CMK (cell line): Measurements from ENCODE around the gene TUBA4B.

Source experiments
- DNase-seq: peaks from one replicate; pipeline ENCODE4 v3.0.0-alpha.2; 2010; ENCODE audit warnings: low read depth

The TUBA4B gene

GRCh38 chr2:219252900-219253752 lies at the start of gene TUBA4B:
TUBA4B (plus strand) TSS chr2:219253243; CDS start chr2:219253408, 165 bp downstream.
- no peak for DNase-seq

DNA sequence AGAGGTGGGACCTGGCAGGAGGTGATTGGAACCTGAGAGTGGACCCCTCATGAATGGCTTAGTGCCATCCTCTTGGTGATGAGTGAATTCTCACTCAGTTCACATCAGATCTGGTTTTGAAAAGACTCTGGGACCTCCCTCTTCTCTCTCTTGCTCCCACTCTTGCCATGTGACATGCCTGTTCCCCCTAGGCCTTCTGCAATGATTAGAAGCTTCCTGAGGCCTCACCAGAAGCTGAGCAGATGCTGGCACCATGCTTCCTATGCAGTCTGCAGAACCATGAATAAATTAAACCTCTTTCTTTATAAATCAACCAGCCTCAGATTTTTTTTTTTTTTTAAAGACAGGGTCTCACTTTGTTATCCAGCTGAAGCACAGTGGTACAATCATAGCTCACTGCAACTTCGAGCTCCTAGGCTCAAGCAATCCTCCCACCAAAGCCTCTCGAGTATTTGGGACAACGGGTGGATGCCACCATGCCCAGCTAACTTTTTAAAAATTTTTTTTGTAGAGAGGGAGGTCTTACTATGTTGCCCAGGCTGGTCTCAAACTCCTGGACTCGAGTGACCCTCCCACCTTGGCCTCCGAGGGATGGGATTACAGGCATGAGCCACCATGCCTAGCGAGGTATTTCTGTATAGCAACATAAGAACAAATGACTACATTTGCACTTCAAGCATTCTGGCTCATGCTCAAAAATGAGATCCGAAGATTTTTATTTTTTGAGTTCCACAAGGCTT lies 48.4 kb upstream of the TUBA4B start:
- DNase-seq: no peak

DNA sequence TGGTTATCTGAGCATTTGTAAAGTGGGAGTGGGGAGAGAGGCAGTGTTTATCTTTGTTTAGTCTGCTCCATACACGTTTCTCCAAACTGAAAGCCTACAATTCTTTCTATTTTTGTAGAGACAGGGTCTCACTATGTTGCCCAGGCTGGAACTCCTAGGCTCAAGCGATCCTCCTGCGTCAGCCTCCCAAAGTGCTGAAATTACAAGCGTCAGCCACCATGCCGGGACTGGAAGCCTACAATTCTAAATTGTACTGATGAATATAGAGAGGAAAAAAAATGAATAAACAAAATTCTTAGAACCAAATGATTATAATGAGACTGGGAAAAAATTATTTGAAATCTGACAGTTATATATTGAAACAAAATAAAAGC lies 47.9 kb upstream of the TUBA4B start:
- DNase-seq: no peak

DNA sequence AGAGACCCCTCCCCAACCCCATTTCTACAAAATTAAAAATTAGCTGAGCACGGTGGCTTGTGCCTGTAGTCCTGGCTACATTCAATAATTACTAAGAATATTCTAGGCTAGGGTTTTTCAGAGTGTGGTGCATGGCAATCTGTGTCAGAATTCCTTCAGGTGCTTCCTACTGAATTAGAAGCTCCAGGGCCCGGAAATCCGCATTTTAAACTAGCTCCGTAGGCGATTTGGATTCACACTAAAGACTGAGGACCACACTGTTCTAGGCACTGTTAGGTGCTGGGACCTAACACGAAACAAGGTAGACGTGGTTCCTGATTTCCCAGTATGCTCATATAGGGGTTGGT lies 47.1 kb upstream of the TUBA4B start:
- DNase-seq: no peak

DNA sequence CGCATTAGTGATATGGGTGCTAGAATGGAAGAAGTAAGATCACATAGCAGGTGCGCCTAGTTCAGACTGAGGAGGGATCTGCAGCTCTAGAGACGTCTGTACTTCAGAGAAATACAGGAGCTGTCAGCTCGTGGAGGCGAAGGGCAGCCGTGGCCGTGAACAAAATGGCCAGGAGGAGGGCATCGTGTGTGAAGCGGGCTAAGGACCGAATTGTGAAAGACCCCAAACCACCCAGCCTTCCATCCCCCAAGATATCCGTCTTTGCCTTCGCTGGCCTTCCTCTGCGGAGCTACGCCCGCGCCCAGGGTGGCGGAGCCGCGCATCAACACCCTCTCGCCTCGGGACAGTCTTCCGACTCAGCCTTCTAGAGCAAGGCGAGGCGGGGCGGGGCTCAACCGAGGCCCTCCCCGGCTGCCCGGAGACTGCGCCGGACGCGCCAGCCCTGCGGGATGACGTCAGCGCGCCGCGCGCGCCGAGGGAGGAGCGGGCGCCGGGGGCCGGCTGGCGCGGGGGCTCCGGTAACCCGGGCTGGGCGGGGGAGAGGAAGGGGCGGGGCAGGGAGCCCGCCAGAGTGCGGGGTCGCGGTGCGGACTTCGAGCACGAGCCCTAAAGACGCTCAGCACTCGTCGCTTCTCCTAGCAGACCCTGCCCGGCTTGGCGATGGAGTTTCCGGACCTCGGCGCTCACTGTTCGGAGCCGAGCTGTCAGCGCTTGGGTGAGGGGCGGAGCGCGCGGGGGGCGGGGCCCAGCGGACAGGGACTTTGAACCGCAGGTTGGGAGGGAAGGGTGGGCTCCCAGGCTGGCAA lies 46.5 kb upstream of the TUBA4B start, which contains the start of gene ZFAND2B:
TSS of gene ZFAND2B (plus strand) at position 455 of the 806 bp plus-strand sequence. CDS start at position 661, 206 bp downstream.
- DNase-seq: peak; percentile 80

DNA sequence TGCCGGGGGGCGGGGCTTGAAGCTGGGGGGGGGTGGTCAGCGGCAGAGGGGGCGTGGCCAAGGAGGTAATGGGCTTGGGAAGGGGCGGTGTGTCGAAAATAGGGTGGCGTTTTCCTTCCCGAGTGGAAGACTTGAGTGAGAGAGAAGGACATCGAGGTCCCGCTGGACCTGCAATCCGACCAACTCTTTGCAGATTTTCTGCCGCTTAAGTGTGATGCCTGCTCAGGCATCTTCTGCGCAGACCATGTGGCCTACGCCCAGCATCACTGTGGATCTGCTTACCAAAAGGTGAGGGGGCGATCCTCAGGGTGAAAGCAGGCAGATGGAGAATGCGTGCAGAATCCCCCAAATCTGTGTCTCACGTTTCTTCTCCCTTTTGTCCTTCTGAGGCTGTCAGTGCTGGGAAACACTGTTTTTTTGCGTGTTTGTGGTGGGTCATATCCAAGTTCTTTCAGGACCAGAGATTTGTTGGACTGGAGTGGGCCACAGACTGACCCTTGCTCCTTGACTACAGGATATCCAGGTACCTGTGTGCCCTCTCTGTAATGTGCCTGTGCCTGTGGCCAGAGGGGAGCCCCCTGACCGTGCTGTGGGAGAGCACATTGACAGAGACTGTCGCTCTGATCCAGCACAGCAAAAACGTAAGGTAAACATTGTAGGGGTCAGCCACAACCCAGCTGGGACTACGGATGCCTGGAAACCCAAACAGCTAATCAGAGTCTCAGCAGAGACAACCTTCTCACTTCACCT lies 45.7 kb upstream of the TUBA4B start:
- no peak for DNase-seq

- DNase-seq: no peak
Measured at GRCh38 chr2:219207884-219208740, 44.9 kb upstream of the TUBA4B start.

GRCh38 chr2:219209236-219210195 lies 43.5 kb upstream of the TUBA4B start:
- no peak for DNase-seq

DNA sequence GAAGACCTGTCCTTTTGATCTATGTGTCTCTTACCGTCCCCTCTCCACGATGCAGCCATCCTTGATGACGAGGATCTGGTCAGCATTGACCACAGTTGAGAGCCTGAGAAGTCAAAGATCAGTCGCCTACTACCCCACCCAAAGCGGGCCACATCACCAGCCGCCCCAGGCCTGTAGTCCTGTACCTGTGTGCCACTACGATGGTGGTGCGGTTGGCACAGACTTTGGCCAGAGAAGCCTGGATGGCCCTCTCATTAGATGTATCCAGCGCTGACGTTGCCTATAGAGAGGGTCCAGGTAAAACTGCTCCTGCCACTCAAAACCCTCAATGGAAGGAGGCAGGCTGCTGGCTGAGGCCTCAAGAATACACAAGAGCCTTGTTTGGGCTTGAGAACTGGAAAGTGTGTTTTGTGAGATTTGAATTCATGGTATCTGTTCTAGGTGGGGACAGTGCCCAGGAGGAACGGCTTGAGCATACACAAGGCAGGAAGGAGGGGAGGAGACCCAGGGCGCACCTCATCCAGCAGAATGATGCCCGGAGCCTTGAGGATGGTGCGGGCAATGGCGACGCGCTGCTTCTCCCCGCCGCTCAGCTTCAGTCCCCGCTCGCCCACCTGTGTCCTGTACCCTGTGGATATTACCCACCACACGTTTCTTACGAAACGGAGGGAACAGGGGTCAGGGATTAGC lies 42.7 kb upstream of the TUBA4B start:
- DNase-seq: no peak

DNA sequence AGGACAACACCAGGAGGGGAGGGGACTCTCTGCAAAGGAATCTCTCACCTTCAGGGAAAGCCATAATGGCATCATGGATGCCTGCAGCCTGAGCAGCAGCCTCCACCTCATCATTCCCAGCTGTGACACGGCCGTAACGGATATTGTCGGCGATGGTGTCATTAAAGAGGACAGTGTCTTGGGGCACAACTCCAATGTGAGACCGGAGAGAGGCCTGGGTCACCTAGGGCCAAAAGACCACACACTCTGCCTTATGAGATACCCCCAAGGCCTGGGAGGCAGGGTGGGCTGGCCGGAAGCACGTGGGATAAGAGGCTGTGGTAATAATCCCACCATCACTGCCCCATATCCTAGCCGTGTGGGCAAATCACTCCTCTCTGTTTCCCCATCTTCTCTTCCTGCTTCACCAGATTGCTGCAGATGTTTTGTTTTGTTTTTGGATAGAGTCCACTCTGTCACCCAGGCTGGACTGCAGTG lies 42.1 kb upstream of the TUBA4B start:
- no peak for DNase-seq

GRCh38 chr2:219213026-219213415 lies 40.0 kb upstream of the TUBA4B start:
- DNase-seq: no peak

- DNase-seq: no peak
Measured at GRCh38 chr2:219213486-219214071, 39.5 kb upstream of the TUBA4B start.

GRCh38 chr2:219214141-219214540 lies 38.9 kb upstream of the TUBA4B start:
- DNase-seq: no peak

DNA sequence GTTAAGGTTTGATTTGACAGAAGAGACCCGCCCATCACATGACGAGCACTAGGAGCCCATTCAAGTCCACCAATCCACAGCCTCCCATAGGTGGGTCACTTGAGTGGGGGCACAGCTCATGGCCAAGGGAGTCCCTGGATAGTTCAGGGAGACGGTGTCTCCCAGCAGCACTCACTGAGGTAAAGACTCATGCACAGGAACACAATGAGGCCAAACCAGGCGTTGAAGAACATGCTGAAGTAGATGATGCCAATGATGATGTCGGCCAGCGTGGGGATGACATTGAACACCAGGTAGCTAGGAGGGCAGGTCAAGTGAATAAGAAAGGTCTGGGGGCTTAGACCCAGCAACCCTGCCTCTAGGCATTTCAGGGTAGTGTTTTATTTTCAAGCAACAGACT lies 38.3 kb upstream of the TUBA4B start:
- no peak for DNase-seq

- DNase-seq: no peak
Measured at GRCh38 chr2:219215871-219216534, 37.0 kb upstream of the TUBA4B start.

GRCh38 chr2:219216535-219216915 lies 36.5 kb upstream of the TUBA4B start:
- no peak for DNase-seq

- no peak for DNase-seq
Measured at GRCh38 chr2:219218217-219218731, 34.8 kb upstream of the TUBA4B start.
